ENCODE data around the gene TMEM258.

TMEM258 gene

DNA sequence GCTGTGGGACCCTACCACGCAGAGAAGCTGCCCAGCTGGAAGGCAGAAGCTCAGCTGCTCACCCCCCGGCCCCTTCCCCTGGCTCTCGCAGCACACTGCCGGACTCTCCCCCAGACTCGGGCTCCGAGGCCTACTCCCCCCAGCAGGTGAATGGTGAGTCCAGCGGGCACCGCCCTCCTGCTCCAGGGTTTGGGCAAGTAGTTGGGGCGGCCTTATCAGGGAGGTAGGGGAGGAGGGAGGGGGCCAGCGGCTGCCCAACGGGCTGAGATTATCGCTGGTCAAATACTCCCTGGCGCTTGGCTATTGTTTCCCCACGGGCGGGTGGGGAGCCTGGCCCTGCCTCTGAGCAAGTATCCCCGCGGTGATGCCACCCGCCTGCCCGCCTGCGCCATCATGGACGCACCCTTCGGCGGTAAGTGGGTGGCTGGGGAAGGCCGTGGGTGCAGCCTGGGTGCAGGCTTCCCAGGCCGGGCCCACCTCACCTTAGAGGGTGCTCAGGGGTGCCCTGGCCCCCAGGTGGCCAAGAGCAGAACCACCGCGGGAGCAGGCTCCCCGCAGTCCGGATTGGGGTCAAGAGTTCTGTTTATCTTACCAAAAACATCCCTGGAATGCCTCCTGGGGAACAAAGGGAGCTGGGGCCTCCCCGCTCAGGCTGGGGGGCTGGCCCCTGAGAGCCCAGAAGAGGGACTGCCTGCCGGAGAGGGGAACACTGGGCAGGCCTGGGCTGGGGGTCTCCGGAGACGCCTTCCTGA is 23.1 kb downstream of the TMEM258 start:
- DNase-seq (ENCODE audit: extremely low read depth, low read depth), result no peak
- TF ChIP-seq, protein P1, sequence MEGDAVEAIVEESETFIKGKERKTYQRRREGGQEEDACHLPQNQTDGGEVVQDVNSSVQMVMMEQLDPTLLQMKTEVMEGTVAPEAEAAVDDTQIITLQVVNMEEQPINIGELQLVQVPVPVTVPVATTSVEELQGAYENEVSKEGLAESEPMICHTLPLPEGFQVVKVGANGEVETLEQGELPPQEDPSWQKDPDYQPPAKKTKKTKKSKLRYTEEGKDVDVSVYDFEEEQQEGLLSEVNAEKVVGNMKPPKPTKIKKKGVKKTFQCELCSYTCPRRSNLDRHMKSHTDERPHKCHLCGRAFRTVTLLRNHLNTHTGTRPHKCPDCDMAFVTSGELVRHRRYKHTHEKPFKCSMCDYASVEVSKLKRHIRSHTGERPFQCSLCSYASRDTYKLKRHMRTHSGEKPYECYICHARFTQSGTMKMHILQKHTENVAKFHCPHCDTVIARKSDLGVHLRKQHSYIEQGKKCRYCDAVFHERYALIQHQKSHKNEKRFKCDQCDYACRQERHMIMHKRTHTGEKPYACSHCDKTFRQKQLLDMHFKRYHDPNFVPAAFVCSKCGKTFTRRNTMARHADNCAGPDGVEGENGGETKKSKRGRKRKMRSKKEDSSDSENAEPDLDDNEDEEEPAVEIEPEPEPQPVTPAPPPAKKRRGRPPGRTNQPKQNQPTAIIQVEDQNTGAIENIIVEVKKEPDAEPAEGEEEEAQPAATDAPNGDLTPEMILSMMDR (IDR thresholded peaks at IDR 0.05; ENCODE audit: low read depth, low read length), result no peak; the same call in 1 of the 2 replicates

DNA sequence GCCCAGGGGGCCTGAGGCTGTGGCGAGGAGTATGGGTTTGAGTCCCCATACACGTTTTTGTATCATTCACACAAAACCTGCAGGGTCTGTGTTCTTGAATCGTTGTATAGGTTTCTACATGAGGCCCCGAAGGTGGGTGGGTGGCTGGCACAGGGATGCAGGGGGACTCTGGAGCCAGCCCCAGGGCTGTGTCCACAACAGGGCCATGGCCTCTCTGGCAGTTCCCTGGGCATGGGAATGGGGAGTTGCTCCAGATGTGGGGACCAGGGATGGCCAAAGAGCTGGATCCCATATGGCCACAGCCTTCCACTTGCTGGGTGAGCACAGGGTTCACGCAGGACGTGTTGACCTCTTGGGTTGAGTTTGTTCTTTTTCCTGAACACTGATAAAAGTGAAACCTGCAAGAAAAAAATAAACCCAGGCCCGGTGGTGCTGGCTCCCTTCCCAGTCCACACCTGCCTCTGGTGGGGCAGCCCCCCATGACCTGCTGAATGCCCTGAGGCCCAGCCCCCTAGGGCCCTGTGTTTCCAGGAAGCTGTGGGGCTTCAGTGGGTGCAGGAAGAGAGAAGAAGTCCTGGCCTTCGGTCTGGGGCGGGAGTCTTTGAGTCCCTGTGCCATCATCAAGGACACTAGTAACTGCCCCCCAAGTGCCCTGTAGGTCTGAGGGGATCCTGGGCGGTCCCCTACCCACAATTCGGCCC is 23.9 kb downstream of the TMEM258 start:
- DNase-seq (ENCODE audit: extremely low read depth, low read depth), result no peak
- TF ChIP-seq, protein P1 (IDR thresholded peaks at IDR 0.05; ENCODE audit: low read depth, low read length), result no peak

DNA sequence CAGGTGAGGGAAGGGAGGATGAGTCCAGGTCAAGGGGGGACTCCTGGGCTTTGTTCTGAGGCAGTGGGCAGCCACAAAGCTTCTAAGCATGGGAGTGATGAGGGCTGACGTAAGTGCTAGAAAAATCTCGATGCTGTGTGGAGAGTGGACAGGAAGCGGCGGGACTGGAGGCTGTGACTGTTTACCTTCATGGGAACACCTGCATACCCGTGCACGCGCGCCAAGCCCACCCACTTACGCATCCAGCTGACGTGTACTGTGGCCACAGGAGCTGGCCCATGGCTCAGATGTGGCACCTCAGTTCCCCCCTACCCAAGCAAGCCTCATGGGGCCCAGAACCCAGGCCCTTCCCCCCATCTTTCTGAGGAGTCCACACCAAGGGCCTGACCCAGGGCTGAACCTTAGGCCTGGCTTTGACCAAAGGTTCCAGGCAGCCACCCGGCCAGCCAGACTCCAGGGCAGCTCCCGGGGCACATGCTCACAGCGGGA is 26.0 kb downstream of the TMEM258 start:
- no peak for DNase-seq (ENCODE audit: extremely low read depth, low read depth)
- TF ChIP-seq, protein P1 (IDR thresholded peaks at IDR 0.05; ENCODE audit: low read depth, low read length), result no peak

DNA sequence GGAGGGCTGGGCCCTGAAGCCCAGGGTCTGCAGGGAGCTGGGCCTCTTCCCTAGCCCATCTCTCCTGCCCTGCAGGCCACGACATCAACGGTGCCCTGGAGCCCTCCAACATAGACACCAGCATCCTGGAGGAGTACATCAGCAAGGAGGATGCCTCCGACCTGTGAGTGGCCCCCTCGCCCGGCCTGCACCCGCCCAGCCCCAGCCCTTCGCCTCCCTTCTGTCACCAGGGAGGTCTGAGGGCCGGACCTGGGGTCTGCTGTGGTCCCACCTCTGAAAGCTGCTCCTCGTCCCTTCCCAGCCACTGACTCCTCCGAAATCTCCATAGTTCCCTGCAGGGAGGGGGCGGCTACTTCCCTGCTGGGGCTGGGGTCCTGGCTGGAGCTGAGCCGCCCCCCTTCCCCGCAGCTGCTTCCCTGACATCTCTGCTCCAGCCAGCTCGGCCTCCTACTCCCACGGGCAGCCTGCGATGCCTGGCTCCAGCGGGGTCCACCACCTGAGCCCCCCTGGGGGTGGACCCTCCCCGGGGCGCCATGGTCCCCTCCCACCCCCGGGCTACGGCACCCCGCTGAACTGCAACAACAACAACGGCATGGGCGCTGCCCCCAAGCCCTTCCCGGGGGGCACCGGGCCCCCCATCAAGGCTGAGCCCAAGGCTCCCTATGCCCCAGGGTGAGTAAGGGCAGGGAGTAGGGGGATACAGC is 26.7 kb downstream of the TMEM258 start:
- DNase-seq (ENCODE audit: extremely low read depth, low read depth), result no peak
- TF ChIP-seq, protein P1 (IDR thresholded peaks at IDR 0.05; ENCODE audit: low read depth, low read length), result no peak

DNA sequence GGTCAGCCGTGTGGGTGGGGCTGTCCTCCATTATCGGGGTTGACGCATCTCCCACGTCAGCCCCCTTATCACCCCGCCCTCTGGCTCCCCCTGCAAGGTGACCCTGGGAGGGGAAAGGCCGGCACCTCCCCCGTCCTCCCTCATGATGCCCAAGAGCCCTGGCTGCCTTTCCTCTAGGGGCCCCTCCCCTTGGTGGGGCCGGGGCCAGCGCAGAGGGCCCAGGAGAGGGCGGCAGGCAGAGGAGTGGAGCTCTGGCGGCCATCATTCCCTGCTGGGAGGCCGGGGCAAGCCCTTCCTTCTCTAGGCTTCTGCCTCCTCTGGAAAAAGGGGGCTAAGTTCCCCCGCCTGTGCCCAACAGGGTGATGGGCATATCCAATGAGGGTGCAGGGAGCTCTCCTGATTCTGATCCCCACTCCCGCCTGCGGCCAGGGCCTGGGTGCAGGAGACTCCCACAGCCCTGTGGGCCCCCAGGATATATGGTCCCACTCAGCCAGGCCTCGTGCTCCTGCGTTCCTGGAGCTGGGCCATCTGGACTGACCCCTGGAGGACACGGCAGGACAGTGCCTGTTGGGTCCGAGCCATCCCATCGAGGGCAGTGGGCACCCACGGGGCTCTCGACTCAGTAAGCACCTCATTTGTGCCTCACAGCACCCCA is 27.7 kb downstream of the TMEM258 start:
- DNase-seq (ENCODE audit: extremely low read depth, low read depth), result no peak
- TF ChIP-seq, protein P1 (IDR thresholded peaks at IDR 0.05; ENCODE audit: low read depth, low read length), result no peak

DNA sequence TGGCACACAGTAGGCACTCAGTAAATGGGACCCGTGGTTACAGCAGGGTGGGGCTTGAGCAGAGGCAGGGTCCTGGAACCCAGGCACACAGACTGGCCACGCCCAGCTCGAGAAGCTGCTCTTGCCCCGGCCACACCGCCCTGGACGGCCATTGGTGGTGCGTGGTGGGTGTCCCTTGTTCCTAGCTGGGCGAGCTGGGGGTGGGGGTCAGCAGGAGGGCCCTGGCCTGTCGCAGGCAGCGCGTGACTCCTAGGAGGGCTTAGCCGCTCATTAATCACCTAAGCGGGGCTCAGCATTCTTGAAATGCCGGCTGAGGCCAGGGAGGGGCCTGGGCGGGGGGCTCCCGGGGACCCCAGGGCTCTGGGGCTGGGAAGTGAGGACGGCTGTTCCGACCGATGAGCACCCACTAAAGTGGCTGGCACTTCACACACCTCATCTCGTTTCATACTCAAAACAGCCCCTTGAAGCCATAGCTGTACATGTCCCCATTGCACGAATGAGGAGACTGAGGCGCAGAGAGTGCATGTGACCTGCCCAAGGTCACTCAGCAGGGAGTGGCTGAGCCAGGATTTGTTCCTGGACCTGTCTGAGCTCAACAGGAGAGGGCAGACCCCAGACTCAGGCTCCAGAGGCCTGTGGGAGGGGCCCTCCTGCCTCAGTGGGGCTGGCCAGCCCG is 28.3 kb downstream of the TMEM258 start:
- DNase-seq (ENCODE audit: extremely low read depth, low read depth), result no peak
- TF ChIP-seq, protein P1 (IDR thresholded peaks at IDR 0.05; ENCODE audit: low read depth, low read length), result no peak
